AG08395 (cell line): Measurements from ENCODE around the gene BTBD18.

Experiments
- DNase-seq: peaks from one replicate; pipeline ENCODE4 v3.0.0; 2012; ENCODE audit warnings: mixed read lengths, low spot score

Gene BTBD18

GRCh38 chr11:57751676-57752253 is at the start of gene BTBD18:
BTBD18 (minus strand) TSS chr11:57751819; CDS start chr11:57751188, 631 bp downstream.
- peak; percentile 60 for DNase-seq

- DNase-seq: no peak
Observed at GRCh38 chr11:57801183-57801485, 49.5 kb upstream of the BTBD18 start.

GRCh38 chr11:57800444-57801182 is 49.0 kb upstream of the BTBD18 start:
- peak; percentile 86 for DNase-seq

GRCh38 chr11:57798905-57799559 is 47.4 kb upstream of the BTBD18 start:
- peak; percentile 71 for DNase-seq

- no peak for DNase-seq
Observed at GRCh38 chr11:57793351-57794115, 41.9 kb upstream of the BTBD18 start.

GRCh38 chr11:57792870-57793269 is 41.3 kb upstream of the BTBD18 start:
- no peak for DNase-seq

GRCh38 chr11:57792060-57792541 is 40.5 kb upstream of the BTBD18 start:
- DNase-seq: no peak

GRCh38 chr11:57791321-57792059 is 39.9 kb upstream of the BTBD18 start:
- DNase-seq: no peak

GRCh38 chr11:57788703-57789088 is 37.1 kb upstream of the BTBD18 start:
- no peak for DNase-seq

GRCh38 chr11:57787920-57788702 is 36.5 kb upstream of the BTBD18 start:
- no peak for DNase-seq

GRCh38 chr11:57787006-57787604 is 35.5 kb upstream of the BTBD18 start:
- DNase-seq: no peak

- DNase-seq: no peak
Observed at GRCh38 chr11:57786436-57786835, 34.8 kb upstream of the BTBD18 start.

GRCh38 chr11:57785072-57785471 is 33.5 kb upstream of the BTBD18 start:
- DNase-seq: no peak

- DNase-seq: no peak
Observed at GRCh38 chr11:57781529-57781943, 29.9 kb upstream of the BTBD18 start.

GRCh38 chr11:57779276-57779675 is 27.7 kb upstream of the BTBD18 start:
- peak; percentile 58 for DNase-seq

- DNase-seq: peak; percentile 94
Observed at GRCh38 chr11:57778318-57779037, 26.9 kb upstream of the BTBD18 start.

GRCh38 chr11:57777969-57778317 is 26.3 kb upstream of the BTBD18 start:
- DNase-seq: no peak

GRCh38 chr11:57776577-57777210 is 25.1 kb upstream of the BTBD18 start:
- no peak for DNase-seq

GRCh38 chr11:57776031-57776521 is 24.5 kb upstream of the BTBD18 start:
- DNase-seq: peak; percentile 52
